ENCODE results near the gene KCNMB2.

- no peak for TF ChIP-seq CTCF (IDR thresholded peaks at IDR 0.05)
- TF ChIP-seq ZFX (IDR thresholded peaks at IDR 0.05; ENCODE audit: borderline replicate concordance) = no peak
Observed at GRCh38 chr3:178841011-178841410, 304.8 kb downstream of the KCNMB2 start.

All from 22Rv1 (cell line).